Neural cell (in vitro differentiated cells): ENCODE measurements around the gene PLCB1. TPM values are rescaled to one million over a fixed set of nuclear protein-coding genes. Genes with fewer than 3 reads are reported as not detected.
A peak's percentile ranks its signal among the peaks of the same experiment; 100 is the strongest.

ENCODE experiments used
- H2AFZ ChIP-seq: fragments of 200-600, 300-800 bp; sonication (generic), shearing (Covaris generic); 2 replicates; pipeline ENCODE4 v1.6.0; 2014; ENCODE audit warnings: low read depth, mild to moderate bottlenecking, antibody characterized with exemption, low read length, moderate library complexity
- H3F3A ChIP-seq: fragments of 200-600 bp; shearing (Covaris generic); 2 replicates; pipeline ENCODE4 v1.6.1; 2016; ENCODE audit warnings: mild to moderate bottlenecking, moderate library complexity, mixed read lengths, antibody characterized with exemption, low read length; ENCODE audit not compliant: insufficient read depth, poor library complexity, severe bottlenecking
- H3K27ac ChIP-seq: fragments of 200-600, 300-800 bp; sonication (generic), shearing (Covaris generic); 2 replicates; pipeline ENCODE4 v1.5.1; 2014; ENCODE audit warnings: mild to moderate bottlenecking, low read length, moderate library complexity
- H3K27me3 ChIP-seq: fragments of 300-800, 200-600 bp; sonication (generic), shearing (Covaris generic); 2 replicates; pipeline ENCODE4 v1.6.0; 2014; ENCODE audit warnings: mild to moderate bottlenecking, low read depth, low read length, moderate library complexity; ENCODE audit not compliant: insufficient read depth
- H3K36me3 ChIP-seq: fragments of 300-800, 200-600 bp; sonication (generic), shearing (Covaris generic); 2 replicates; pipeline ENCODE4 v1.5.1; 2014; ENCODE audit warnings: mild to moderate bottlenecking, antibody characterized with exemption, low read length, moderate library complexity; ENCODE audit not compliant: insufficient read depth
- H3K4me2 ChIP-seq: fragments of 300-800, 200-600 bp; sonication (generic), shearing (Covaris generic); 2 replicates; pipeline ENCODE4 v1.6.0; 2014; ENCODE audit warnings: mild to moderate bottlenecking, low read length
- H3K4me3 ChIP-seq: fragments of 300-800, 200-600 bp; sonication (generic), shearing (Covaris generic); 2 replicates; pipeline ENCODE4 v1.5.1; 2014; ENCODE audit warnings: mild to moderate bottlenecking, low read length, moderate library complexity
- H3K79me2 ChIP-seq: fragments of 200-600 bp; shearing (Covaris generic); replicated peaks from 2 replicates; pipeline ENCODE4 v1.6.0; 2014; ENCODE audit warnings: mild to moderate bottlenecking, low read length, moderate library complexity; ENCODE audit not compliant: insufficient read depth
- H3K9ac ChIP-seq: fragments of 300-800, 200-600 bp; sonication (generic), shearing (Covaris generic); 2 replicates; pipeline ENCODE4 v1.6.1; 2016; ENCODE audit warnings: mild to moderate bottlenecking, low read length, mixed read lengths
- H3K9me2 ChIP-seq: fragments of 200-600 bp; shearing (Covaris generic); 2 replicates; pipeline ENCODE4 v1.6.1; 2016; ENCODE audit warnings: mild to moderate bottlenecking, low read length, mixed read lengths; ENCODE audit not compliant: insufficient read depth
- H3K9me3 ChIP-seq: fragments of 200-600, 300-800 bp; sonication (generic), shearing (Covaris generic); 2 replicates; pipeline ENCODE4 v1.6.1; 2016; ENCODE audit warnings: mild to moderate bottlenecking, mixed run types, low read length, moderate library complexity, mixed read lengths
- H4K20me1 ChIP-seq: fragments of 200-600 bp; shearing (Covaris generic); 2 replicates; pipeline ENCODE4 v1.6.1; 2016; ENCODE audit warnings: mild to moderate bottlenecking, mixed run types; ENCODE audit not compliant: insufficient read depth
- EP300 ChIP-seq: fragments of 450-650 bp; conservative IDR thresholded peaks from 2 replicates; pipeline ENCODE4 v1.6.1; 2014; ENCODE audit warnings: antibody characterized with exemption, mild to moderate bottlenecking, moderate library complexity; ENCODE audit not compliant: poor library complexity, severe bottlenecking
- EZH2 ChIP-seq: fragments of 200-600, 300-800 bp; shearing (Covaris generic), sonication (generic); IDR thresholded peaks from 2 replicates; pipeline ENCODE4 v1.6.1; 2014; ENCODE audit warnings: antibody characterized with exemption, low read length, borderline replicate concordance, mild to moderate bottlenecking; ENCODE audit not compliant: insufficient read depth, poor library complexity, severe bottlenecking
- MXI1 ChIP-seq: fragments of 450-650 bp; conservative IDR thresholded peaks from 2 replicates; pipeline ENCODE4 v1.6.1; 2014; ENCODE audit warnings: antibody characterized with exemption, mild to moderate bottlenecking; ENCODE audit not compliant: poor library complexity, severe bottlenecking
- POLR2AphosphoS5 ChIP-seq: IDR thresholded peaks from 2 replicates; pipeline ENCODE4 v1.6.1; 2012
- REST ChIP-seq: IDR thresholded peaks from 2 replicates; pipeline ENCODE4 v1.6.1; 2012; ENCODE audit warnings: borderline replicate concordance
- TAF1 ChIP-seq: IDR thresholded peaks from 2 replicates; pipeline ENCODE4 v1.6.1; 2012; ENCODE audit warnings: low read depth
- polyA plus RNA-seq: library from polyadenylated mRNA; depleted of rRNA; stranded (reverse); fragments of >200 nt; gene quantifications from 2 replicates; pipeline ENCODE4 v1.2.3, GENCODE V29; 2014

PLCB1 gene
- polyA plus RNA-seq, 1 donor from 2014 or later = 11.4 TPM

GRCh38 chr20:8470156-8470555, 338.1 kb downstream of the PLCB1 start:
- no peak overlapping the region for H3K27ac ChIP-seq
- H3K4me2 ChIP-seq = no peak overlapping the region
- H3K4me3 ChIP-seq = no peak overlapping the region
- H2AFZ ChIP-seq = no peak overlapping the region
- H3K9me2 ChIP-seq = no peaks in the 10 kb centered on the region
- H3K9ac ChIP-seq = no peak overlapping the region
- no peaks in the 10 kb centered on the region for H3K9me3 ChIP-seq
- no peaks in the 10 kb centered on the region for H3K36me3 ChIP-seq
- H3K79me2 ChIP-seq = no peaks in the 10 kb centered on the region
- TF ChIP-seq REST = no peak
- H3F3A ChIP-seq = no peaks in the 10 kb centered on the region
- H3K27me3 ChIP-seq = no peaks in the 10 kb centered on the region
- H4K20me1 ChIP-seq = no peaks in the 10 kb centered on the region

DNA sequence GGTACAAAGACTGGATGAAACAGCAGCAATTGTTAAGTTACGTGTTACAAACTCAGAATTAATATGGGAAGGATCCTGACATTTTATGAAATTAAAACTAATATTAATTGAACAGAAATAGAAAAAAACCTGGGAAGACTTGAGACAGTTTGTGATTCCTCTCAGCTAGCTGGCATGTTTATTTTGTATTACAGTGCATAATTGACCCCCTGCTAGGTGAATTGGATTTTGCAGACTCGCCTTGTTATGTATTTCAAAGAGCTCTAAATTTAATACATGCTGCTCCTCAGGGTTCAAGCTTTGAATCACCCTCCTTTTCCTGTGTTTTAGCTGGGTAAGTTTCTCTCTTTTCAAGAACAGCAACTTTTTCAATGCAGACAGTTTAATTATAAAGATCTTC, 339.4 kb downstream of the PLCB1 start:
- Histone ChIP-seq H3F3A (no peaks in the 10 kb centered on the region), H3K9ac (no peak overlapping the region), H4K20me1 (no peaks in the 10 kb centered on the region), H3K9me3 (no peaks in the 10 kb centered on the region), H3K27me3 (no peaks in the 10 kb centered on the region), H3K4me2 (no peak overlapping the region), H2AFZ (no peak overlapping the region), H3K79me2 (no peaks in the 10 kb centered on the region), H3K4me3 (no peak overlapping the region), H3K27ac (no peak overlapping the region), H3K36me3 (no peaks in the 10 kb centered on the region), H3K9me2 (no peaks in the 10 kb centered on the region)
- no peak for TF ChIP-seq EZH2
- TF ChIP-seq MXI1 = no peak
- no peak for TF ChIP-seq POLR2AphosphoS5
- no peak for TF ChIP-seq TAF1
- TF ChIP-seq EP300 = no peak

- H3K27ac ChIP-seq = peak overlapping the region; percentile 54
- TF ChIP-seq TAF1 (no peak), POLR2AphosphoS5 (peak; percentile 23), EP300 (peak; percentile 44)
- H3K4me3 ChIP-seq = no peak overlapping the region
- no peaks in the 10 kb centered on the region for H3F3A ChIP-seq
- H3K9me2 ChIP-seq = no peaks in the 10 kb centered on the region
- H3K9ac ChIP-seq = no peak overlapping the region
- no peaks in the 10 kb centered on the region for H3K36me3 ChIP-seq
- H4K20me1 ChIP-seq = no peaks in the 10 kb centered on the region
- no peak overlapping the region for H3K4me2 ChIP-seq
- H3K27me3 ChIP-seq = no peaks in the 10 kb centered on the region
- H3K79me2 ChIP-seq = no peaks in the 10 kb centered on the region
- H3K9me3 ChIP-seq = no peaks in the 10 kb centered on the region
- no peak overlapping the region for H2AFZ ChIP-seq
Measured at GRCh38 chr20:8473459-8473858, 341.4 kb downstream of the PLCB1 start.

GRCh38 chr20:8474027-8474668, 342.1 kb downstream of the PLCB1 start:
- Histone ChIP-seq H4K20me1 (no peaks in the 10 kb centered on the region), H3K27ac (peak overlapping the region; percentile 54), H3K36me3 (no peaks in the 10 kb centered on the region), H3K9ac (no peak overlapping the region), H3K79me2 (no peaks in the 10 kb centered on the region), H3K9me2 (no peaks in the 10 kb centered on the region), H3K9me3 (no peaks in the 10 kb centered on the region), H3F3A (no peaks in the 10 kb centered on the region), H3K4me2 (no peak overlapping the region), H2AFZ (no peak overlapping the region), H3K27me3 (no peaks in the 10 kb centered on the region), H3K4me3 (no peak overlapping the region)
- TF ChIP-seq EZH2 (no peak), EP300 (peak; percentile 9)
